ENCODE data around the gene PKD1L1. TPM values are rescaled to one million over a fixed set of nuclear protein-coding genes. Genes with fewer than 3 reads are reported as not detected.
"Not testable (repeated sequence)": the region's sequence is repeated elsewhere in the genome, so short reads cannot be mapped to it uniquely, and the experiment has no call there.

The PKD1L1 gene
- total RNA-seq, 2 donors from 2014 or later = 0.68 to 1.8 TPM

DNA sequence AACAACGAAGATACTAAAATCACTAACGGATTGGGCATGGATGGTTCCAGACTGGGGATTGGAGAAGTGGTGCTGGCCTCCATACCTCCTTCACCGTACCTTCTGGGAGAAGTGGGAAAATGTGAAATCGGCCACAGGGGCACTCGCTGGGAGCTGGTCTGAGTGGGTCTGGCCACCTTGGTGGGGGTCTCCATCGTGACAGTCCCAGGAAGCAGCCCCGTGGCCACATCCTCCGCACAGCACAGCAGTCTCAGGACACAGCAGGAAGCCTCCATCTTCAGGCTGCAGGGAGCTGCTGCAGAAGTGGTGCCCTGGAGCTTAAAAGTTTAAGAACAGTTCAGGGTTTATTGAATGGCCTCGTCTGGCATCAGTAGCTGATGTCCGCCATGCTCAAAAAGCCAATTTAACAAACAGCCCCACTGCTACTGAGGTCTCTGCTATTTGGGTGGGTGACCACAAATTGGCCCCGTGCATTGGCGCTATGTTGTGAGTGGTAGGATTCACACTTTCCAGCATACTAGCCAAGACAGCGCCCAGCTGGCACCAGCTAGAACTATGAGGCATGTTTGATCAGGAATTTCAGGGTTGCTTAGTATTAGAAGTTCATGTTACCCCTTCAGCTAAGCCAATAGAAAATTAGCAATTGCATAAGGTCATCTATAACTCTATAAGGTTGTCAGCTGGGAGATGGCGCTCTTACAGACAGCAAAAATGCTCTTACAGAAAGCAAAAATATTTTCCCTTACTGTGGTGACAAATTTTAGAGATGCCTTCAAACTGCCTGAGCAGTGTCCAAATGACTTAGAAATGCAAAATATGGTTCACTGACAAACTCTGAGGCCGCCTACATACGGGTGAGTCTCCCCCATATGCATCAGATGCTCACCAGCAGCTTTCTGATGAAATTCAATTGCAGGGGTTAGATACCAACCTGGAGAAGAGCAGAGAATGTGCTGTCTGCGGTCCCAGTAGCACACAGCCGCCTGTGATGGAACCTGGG lies 17.0 kb downstream of the PKD1L1 start:
- intact Hi-C loops (cut with DNase I) = no loop called here
- ATAC-seq (no peak), DNase-seq (no peak)

DNA sequence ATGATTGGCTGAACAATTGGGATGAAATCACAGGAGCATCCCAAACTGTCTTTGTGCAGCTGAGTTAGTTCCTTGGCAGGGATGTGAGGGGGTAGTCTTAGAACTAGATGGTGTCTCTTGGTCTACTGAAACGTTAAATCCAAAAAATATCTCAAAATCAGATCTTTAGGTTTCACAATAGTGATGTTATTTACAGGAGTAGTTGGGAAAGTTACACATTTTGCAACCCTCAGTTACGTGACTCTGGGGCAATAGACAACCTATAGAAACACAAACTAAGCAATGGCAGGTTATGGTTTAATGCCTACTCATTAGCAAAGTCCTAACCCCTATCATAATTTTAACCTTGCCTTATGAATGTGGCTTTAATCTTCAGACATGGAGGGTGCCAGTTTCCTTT lies 24.0 kb downstream of the PKD1L1 start:
- no peak for DNase-seq
- no peak for ATAC-seq
- intact Hi-C loops (cut with DNase I) = no loop called here

DNA sequence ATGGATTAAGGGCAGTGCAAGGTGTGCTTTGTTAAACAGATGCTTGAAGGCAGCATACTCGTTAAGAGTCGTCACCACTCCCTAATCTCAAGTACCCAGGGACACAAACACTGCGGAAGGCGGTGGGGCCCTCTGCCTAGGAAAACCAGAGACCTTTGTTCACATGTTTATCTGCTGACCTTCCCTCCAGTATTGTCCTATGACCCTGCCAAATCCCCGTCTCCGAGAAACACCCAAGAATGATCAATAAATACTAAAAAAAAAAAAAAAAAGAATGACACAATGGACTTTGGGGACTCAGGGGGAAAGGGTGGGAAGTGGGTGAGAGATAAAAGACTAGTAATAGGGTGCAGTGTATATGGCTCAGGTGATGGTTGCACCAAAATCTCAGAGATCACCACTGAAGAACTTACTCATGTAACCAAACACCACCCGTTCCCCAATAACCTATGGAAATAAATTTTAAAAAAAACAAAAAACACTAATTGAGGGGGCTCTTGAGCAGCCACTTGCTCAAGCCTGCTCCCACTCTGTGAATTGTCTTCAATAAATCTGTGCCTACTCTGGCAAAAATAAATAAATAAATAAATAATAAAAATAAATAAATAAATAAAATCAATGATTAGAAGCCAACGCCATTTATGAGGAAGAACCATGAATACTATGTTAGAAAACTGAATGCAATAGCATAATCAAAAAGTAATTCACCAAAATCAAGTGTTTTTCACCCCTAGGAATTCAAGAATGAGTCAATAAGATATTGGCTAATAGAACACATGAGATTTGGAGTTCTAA lies 25.0 kb downstream of the PKD1L1 start:
- intact Hi-C loops (cut with DNase I); ATAC-seq; DNase-seq: not testable (repeated sequence)

DNA sequence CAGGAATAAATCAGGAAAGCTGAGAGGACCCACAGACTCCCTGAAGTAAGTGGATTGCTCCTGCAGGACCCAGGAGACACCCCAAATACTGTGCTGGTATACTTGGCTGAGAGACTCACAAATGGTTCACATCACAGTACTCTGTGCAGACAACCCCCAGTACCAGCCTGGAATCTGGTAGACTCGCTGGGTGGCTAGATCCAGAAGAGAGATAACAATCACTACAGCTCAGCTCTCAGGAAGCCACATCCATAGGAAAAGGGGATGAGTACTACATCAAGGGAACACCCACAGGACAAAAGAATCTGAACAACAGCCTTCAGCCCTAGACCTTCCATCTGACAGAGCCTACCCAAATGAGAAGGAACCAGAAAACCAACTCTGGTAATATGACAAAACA lies 31.8 kb downstream of the PKD1L1 start:
- ATAC-seq; intact Hi-C loops (cut with DNase I); DNase-seq: not testable (repeated sequence)

DNA sequence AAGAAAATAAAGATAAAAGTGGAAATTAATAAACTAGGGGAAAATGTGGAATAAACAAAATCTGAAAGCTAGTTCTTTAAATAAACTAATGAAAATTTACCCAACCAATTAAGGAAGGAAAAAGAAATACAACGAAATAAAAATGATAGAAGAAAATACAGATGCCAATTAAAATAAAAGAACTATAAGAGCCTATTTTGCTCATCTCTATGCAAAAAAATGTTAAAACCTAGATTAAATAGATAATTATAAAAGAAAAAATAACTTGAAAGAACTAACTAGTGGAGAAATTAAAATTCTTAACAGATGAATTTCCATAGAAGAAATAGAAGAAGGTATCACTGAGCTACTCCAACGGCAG lies 32.7 kb downstream of the PKD1L1 start:
- DNase-seq (no peak), ATAC-seq (no peak)
- intact Hi-C loops (cut with DNase I) = no loop called here

DNA sequence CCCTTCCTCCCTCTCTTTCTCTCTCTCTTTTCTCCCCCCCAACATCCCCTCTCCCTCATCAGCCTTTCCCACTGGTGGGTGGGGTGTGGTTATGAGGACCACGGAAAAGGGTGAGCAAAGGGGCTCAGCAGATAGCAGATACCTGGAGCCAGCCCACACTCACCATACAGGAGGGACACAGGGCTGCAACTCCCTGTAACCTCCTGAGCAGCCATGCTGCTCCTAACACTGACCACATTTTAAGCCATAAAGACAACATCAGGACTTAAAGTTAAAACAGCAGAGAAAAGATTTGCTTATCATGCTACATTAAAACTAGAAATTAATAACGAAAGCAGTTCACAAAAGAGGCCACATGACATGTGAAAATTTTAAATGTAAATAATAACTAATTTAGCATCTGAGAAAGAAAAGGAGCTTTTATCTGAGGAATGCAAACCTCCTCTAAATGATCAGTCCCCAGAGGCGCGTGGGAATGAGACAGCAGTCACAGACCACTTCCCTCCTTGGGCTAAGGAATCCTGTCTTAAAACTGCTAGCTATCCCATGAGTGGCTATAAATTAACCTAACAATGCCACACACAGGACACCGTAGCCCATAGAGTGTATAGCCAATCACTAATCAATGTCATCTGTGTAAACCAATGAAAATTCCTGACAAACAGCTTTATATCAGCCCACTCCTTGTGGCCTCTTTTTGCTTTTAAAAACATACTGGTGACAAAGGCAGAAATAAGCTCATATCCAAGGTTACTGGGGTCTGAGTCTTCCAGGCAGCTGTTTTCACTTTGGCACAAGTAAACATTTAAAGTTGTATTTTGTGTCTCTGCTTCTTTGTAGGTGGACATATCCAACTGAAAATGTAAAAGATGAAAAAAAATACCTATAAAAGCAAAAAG lies 33.3 kb downstream of the PKD1L1 start:
- ATAC-seq = no peak
- intact Hi-C loops (cut with DNase I) = no loop called here
- no peak for DNase-seq

DNA sequence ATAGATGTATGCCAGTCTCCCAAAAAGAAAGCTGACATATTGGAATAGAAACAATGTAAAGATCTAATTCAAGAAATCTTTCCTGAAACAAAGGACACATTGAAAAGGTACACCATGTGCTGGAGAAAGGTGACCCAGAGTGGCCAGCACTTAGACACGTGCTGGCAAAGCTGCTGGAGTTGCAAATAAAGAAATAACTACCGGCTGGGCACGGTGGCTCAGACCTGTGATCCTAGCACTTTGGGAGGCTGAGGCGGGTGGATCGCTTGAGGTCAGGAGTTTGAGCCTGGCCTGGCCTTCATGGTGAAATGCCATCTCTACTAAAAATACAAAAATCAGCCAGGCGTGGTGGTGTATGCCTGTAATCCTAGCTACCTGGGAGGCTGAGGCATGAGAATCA lies 35.9 kb downstream of the PKD1L1 start:
- intact Hi-C loops (cut with DNase I) = no loop called here
- ATAC-seq (no peak), DNase-seq (no peak)

DNA sequence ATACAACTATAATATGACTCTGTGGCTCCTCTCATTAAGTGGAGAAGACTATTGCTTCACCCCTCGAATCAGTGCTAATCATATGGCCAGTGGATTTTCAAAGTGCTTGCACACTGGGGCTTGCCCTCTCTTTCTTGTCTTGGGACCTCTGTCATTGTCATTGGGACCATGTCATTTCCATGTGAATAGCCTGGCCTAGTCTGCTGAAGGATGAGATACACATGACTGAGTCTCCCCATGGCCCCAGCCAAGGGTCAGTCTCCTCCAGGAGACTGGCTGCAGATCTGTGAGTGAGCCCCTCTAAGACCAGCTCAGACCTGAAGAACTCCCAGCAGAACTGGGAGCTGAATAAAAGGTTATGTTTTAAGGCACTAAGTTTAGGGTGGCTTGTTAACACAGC lies 39.5 kb downstream of the PKD1L1 start:
- DNase-seq (no peak), ATAC-seq (no peak)
- intact Hi-C loops (cut with DNase I) = no loop called here

DNA sequence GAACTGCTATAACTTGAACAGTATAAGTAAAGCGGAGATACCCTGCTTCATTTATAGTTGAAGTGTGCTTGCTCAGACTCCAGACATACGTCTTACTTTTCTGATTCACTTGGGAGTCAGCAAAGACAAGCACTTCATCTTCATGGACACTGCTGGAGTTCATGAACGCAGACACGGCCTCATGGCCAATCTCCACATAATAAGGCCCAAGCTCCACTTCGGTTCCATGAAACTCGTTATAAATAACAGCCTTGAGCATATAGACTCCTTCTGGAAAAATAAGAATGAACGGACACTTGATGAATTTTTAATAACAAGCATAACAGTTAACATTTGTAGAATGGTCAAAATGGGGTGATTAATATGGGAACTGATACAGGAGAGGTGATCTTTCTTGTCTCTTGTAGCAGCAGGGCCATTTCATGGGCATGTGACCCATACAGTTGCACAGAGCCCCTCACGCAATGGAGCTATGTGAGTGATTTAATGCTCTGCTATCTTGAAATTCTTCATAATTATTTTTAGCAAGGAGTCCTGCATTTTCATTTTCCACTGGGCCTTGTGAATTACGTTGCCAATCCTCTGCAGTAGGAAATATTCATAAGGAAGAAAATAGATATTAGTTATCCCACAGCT lies 40.2 kb downstream of the PKD1L1 start:
- ATAC-seq = no peak
- intact Hi-C loops (cut with DNase I) = no loop called here
- no peak for DNase-seq

DNA sequence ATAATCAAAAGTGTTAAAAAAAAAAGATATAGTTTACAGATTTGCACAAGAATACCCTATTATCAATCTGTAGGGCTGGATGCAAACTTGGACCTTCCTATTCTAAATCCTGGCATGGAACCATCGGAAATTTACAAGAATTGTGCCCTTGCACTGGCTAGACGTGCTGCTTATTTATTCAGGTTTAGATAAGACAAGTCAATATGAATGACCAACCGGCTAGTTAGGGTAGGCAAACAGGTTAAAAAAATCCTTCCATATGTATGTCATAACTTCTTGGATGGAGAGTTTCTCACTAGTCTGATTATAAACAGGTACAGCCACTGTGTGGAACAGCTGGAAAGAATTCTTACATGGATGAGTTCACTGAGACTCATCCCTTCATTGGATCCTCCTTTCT lies 41.4 kb downstream of the PKD1L1 start:
- DNase-seq = no peak
- no peak for ATAC-seq

DNA sequence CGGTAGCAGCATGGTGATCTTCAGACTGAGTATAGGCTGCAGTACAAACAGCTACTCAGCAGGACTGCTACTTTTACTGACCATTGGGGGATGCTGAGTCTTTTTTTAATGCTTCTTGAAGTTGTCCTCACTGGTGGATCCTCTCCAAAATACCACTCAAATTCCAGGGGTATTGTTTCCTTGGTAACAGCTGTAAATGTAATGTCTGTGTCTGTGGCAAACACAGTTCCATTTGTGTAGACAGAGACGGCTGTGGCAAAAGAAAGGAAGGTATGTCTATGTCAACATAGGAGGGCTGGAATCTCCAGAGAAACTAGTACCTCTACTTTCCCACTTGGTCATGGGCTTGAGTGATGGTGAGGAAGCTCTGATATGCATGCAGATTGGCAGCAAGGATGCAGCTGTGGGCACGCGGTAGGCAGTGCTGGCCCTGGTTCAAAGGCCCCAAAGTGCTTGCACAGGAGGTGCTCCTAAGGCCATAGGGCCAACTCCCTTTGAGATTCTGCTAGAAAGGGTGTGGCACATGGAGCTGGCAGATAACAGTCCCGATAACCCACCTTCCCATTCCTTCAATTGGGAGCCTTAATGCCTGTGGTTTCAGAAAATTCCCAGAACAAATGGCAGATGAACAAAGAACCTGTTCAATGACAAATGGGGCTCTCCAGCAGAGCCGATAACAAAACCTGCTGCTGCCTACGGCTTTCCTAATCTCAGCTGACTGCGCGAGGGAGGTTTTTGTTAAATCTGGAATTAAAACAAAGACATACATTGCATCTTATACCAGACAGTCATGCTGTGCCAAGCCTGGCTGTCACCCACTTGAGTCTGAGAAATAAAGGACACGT lies 43.0 kb downstream of the PKD1L1 start:
- intact Hi-C loops (cut with DNase I) = no loop called here
- ATAC-seq (no peak), DNase-seq (no peak)

More for the DNA sequence above, 41.4 kb downstream of the PKD1L1 start:
- intact Hi-C loops (cut with DNase I) = no loop called here

DNA sequence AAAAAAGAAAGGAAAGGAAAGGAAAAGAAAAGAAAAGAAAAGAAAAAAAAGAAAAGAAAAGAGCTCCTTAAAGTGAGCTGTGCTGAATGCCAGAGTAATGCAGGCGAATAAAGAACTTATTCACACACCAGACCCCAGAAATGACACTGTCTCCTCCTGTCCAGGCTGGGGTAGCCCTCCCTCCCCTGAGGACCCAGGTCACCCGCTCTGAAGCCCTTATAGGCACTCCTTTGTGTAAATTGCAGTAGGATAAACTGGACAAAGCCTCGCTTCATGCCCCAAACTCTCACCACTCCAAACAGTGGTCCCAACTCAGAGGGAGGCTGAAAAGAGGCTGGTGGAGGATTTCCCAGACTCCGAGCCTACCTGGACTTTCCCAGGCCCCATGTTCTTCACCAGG lies 46.3 kb downstream of the PKD1L1 start:
- intact Hi-C loops (cut with DNase I) = no loop called here
- ATAC-seq = no peak
- no peak for DNase-seq

DNA sequence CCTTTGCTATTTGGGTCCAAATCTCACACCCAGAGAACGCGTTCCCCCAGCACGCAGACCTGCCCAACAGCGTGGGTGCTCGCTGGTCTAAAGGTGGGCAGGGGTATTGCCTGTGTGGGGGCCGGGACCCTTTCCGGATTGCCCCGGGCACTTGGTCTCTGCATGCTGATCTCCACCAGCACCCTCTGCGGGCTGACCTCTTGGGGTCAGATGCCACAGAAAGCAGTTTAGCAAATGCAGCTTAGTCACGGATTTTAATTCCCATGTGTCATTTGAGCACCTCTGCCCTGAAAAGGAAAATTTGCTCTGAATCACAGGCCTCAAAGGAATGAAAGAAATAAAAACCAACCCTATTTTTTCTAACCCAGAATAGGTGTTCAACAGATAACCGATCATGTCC lies 46.7 kb downstream of the PKD1L1 start:
- DNase-seq (no peak), ATAC-seq (no peak)
- intact Hi-C loops (cut with DNase I) = no loop called here

DNA sequence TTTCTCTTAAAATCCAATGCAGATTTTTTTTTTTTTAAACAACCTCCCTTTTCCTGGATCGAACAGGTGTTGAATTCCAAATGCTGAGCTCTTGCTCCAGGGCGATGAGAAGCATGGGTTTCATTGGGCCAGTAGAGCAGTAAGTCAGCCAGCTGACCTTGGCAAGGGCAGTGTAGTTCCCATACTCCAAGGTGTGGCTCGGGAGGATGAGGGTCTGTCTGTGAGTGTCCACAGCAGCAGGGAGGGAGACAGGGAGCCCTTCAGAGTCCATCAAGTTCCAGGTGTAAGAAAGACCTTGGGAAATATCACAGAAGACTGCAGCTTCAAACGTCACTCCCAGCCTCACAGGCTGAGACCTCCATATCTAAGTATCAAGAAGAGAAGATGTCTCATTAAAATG lies 50.4 kb downstream of the PKD1L1 start:
- intact Hi-C loops (cut with DNase I) = no loop called here
- ATAC-seq = no peak

DNA sequence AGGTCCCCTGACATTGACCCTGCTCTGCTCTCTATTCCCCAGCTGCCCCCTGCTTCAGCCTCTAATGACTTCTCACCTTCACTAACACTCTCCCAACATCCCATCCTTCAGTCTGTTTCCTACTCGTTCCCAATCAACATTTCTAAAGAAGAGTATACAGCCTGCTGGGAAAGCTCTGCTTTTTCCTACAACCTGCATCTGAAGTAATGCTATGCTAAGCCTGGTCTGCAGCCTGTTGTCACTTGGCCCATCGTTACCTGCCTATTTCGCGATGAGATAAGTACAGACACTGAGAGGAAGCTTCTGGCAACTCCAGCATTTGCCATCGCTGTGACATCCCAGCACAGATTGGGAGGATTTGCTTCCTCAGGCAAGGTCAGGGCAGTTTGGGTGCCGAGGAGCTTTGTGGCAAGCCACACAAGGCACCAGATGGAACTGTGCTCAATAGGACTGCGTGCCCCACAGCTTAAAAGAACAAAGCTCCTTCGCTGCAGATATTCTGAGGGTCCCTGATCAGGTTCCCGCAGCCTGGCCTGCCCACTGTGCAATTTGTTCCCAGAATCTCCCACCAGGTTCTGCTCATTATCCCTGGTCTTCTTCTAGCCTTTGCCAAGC lies 51.4 kb downstream of the PKD1L1 start:
- ATAC-seq (no peak), DNase-seq (no peak)
- intact Hi-C loops (cut with DNase I) = no loop called here

More for the DNA sequence above, 50.4 kb downstream of the PKD1L1 start:
- no peak for DNase-seq

DNA sequence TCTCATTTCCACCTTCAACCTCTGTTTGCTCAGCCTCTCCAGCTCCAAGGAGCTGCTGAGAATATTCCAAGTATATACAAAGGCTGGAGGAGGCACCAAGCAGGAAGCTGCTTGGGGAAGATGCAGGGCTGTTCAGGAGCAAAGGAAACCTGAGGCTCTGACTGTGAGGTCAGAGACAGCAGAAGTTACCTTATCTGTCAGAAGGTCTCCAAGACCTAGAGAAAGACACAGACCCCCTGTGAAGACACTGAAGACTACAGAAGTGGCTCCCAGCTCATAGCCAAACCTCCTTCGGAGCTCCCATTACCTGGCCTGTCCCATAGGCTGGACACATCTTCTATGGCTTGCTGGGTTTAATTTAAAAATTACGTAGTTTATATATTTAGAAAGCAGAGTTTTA lies 53.2 kb downstream of the PKD1L1 start:
- DNase-seq = no peak
- intact Hi-C loops (cut with DNase I) = no loop called here
- no peak for ATAC-seq

DNA sequence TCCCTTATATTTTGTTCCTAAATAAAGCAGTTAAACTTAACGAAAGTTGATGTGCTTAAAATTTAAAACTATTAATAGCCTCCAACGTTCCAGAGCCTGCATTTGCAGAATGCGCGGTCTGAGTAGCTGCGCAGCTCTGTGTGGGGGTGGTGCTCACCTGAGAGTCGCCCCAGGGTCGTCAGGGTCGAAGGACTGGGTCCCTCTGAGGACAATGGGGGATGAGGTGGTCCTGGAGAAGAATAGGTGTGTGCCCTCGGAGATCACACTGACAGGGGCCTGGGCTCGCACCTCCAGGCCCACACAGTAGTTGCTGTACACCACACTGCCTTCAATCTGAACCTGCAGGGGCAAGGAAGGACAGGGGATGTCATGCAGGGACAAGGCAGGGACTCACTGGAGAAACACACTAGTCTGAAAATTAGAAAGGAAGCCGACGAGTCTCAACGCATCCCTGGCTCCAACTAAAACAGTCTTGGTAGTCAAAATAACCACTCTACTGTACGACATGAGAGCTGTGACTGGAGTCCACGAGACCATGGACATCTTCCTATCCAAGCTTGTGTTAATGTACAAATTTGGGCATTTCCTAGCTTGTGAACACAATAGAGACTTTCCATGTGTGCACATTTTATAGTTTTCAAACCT lies 54.4 kb downstream of the PKD1L1 start:
- ATAC-seq (no peak), DNase-seq (no peak)
- intact Hi-C loops (cut with DNase I) = no loop called here
